HepG2 (cell line): Measurements from ENCODE around the gene C3orf18. TPM values are rescaled to one million over a fixed set of nuclear protein-coding genes. Genes with fewer than 3 reads are reported as not detected.

Experiments used
- ARNT ChIP-seq: fragments of 450-650 bp; IDR thresholded peaks from 2 replicates; pipeline ENCODE4 v1.6.1; 2017
- CCAR2 ChIP-seq: fragments of 200-400 bp; formaldehyde crosslinking; optimal IDR thresholded peaks from 2 replicates; pipeline ENCODE3; 2018; ENCODE audit warnings: low read depth, mild to moderate bottlenecking, low read length, moderate library complexity
- CREB1 ChIP-seq, 2 experiments: fragments of 450-650 bp in 1 of 2; IDR thresholded peaks; 2 replicates each; pipeline ENCODE4 v1.6.1; 2016 to 2017; ENCODE audit warnings: control low read depth in 1 of 2, mild to moderate bottlenecking in 1 of 2, missing compliant biosample characterization in 1 of 2, missing genetic modification characterization in 1 of 2
- EP300 ChIP-seq, 3 experiments: sonication (generic) in 1 of 3; formaldehyde crosslinking in 1 of 3; IDR thresholded peaks; 2 replicates each; pipeline versions ENCODE4 v1.5.1 to v1.6.1; 2011 to 2020; ENCODE audit warnings: low read depth in 2 of 3, low read length in 2 of 3, borderline replicate concordance in 1 of 3, improper control_type of control experiment in 1 of 3, mild to moderate bottlenecking in 1 of 3, missing genetic modification reagents in 1 of 3, moderate library complexity in 1 of 3
- MXI1 ChIP-seq: IDR thresholded peaks from 3 replicates; pipeline ENCODE4 v1.6.1; 2012; ENCODE audit warnings: low read depth, low read length, inconsistent platforms, borderline replicate concordance
- SALL1 ChIP-seq: sonication (generic); formaldehyde crosslinking; IDR thresholded peaks from 2 replicates; pipeline ENCODE4 v1.8.0; 2022; ENCODE audit warnings: mild to moderate bottlenecking, missing genetic modification reagents
- SAP130 ChIP-seq: IDR thresholded peaks from 2 replicates; pipeline ENCODE4 v1.6.1; 2016; ENCODE audit warnings: low read depth
- ZFP90 ChIP-seq: sonication (generic); formaldehyde crosslinking; IDR thresholded peaks from 2 replicates; pipeline ENCODE4 v1.8.0; 2022; ENCODE audit warnings: missing genetic modification reagents, mild to moderate bottlenecking, inconsistent platforms, borderline replicate concordance
- ZNF224 ChIP-seq: sonication (generic); formaldehyde crosslinking; IDR thresholded peaks from 2 replicates; pipeline ENCODE4 v1.5.0; 2020; ENCODE audit warnings: mild to moderate bottlenecking, missing genetic modification reagents
- ZNF234 ChIP-seq: sonication (generic); formaldehyde crosslinking; conservative IDR thresholded peaks from 2 replicates; pipeline ENCODE4 v1.5.1; 2020; ENCODE audit warnings: mild to moderate bottlenecking, missing genetic modification reagents
- ZNF746 ChIP-seq: sonication (generic); formaldehyde crosslinking; IDR thresholded peaks from 2 replicates; pipeline ENCODE4 v1.8.0; 2022; ENCODE audit warnings: mild to moderate bottlenecking, missing genetic modification reagents
- polyA plus RNA-seq, 8 experiments: library from polyadenylated mRNA; depleted of rRNA in 3 of 8; stranded (reverse) in 7 of 8; unstranded in 1 of 8; fragments of >200 nt; fragmentation: Illumina TruSeq in 4 of 8; extraction: Trizol in 4 of 8; gene quantifications; 2 replicates each; pipeline versions ENCODE4 v1.2.1 to v1.2.3, GENCODE V29; 2011 to 2016; ENCODE audit warnings: low read depth in 4 of 8, missing spikeins in 1 of 8, mixed read lengths in 1 of 8; ENCODE audit not compliant: insufficient read depth in 1 of 8
- total RNA-seq, 5 experiments: library from RNA; depleted of rRNA; stranded (reverse); fragments of >200 nt; fragmentation: Illumina TruSeq; extraction: Trizol; gene quantifications; 2 replicates each; pipeline ENCODE4 v1.2.3, GENCODE V29; 2016; ENCODE audit warnings: low read depth in 1 of 5
- TF ChIP-seq, protein P1 (sequence below): sonication (generic); formaldehyde crosslinking; IDR thresholded peaks from 2 replicates; pipeline ENCODE4 v1.5.0; 2020; ENCODE audit warnings: mild to moderate bottlenecking, low read depth, missing genetic modification reagents, borderline replicate concordance
- TF ChIP-seq, protein P2 (sequence below): sonication (generic); formaldehyde crosslinking; IDR thresholded peaks from 2 replicates; pipeline ENCODE4 v1.5.0; 2020; ENCODE audit warnings: missing genetic modification reagents, mild to moderate bottlenecking, borderline replicate concordance
- TF ChIP-seq, protein P3 (sequence below): sonication (generic); formaldehyde crosslinking; IDR thresholded peaks from 2 replicates; pipeline ENCODE4 v1.5.0; 2020; ENCODE audit warnings: missing genetic modification reagents
- TF ChIP-seq, protein P4 (sequence below): sonication (generic); formaldehyde crosslinking; IDR thresholded peaks from 2 replicates; pipeline ENCODE4 v1.5.1; 2020; ENCODE audit warnings: missing genetic modification reagents, mild to moderate bottlenecking, borderline replicate concordance
- TF ChIP-seq, protein P5 (sequence below): sonication (generic); formaldehyde crosslinking; IDR thresholded peaks from 2 replicates; pipeline ENCODE4 v1.4.0; 2020; ENCODE audit warnings: missing genetic modification reagents
- TF ChIP-seq, protein P6 (sequence below): sonication (generic); formaldehyde crosslinking; IDR thresholded peaks from 2 replicates; pipeline ENCODE4 v1.4.0; 2020; ENCODE audit warnings: missing genetic modification reagents

C3orf18 gene
- total and polyA plus RNA-seq, 2 of the 13 experiments (the other 11 are each of a cell fraction or from before 2014, with no cell fraction given), result 1.6 to 4.8 TPM

DNA sequence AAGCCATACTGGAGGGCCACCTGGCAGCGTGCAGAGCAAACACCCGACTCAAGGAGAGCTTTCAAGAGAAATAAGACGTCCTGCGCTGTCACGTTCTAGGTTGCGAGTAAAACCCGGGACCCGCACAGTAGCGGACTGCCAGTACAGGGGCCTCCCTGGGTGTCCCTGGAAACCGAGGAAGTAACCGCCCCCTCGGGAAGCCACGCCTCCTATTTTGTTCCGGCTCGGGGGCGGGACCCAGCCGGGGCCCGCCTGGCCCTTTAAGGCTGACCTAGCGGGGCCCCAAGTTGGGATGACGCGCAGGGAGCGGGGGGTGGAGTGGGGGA lies 49.2 kb upstream of the C3orf18 start (continued):
- TF ChIP-seq, protein P1, sequence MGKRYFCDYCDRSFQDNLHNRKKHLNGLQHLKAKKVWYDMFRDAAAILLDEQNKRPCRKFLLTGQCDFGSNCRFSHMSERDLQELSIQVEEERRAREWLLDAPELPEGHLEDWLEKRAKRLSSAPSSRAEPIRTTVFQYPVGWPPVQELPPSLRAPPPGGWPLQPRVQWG (CRISPR knock-in tag), result no peak
- TF ChIP-seq MXI1 (peak; percentile 26; the same call in 1 of the 3 replicates), EP300 (IDR thresholded peaks at IDR 0.05; ENCODE audit: low read depth in 2 of 2, low read length in 2 of 2) (0 out of 4 replicates have a peak, but pooled peaks of 1 of the 2 experiments have one; percentile 8), EP300 (CRISPR knock-in tag; IDR thresholded peaks at IDR 0.05; ENCODE audit: borderline replicate concordance) (no peak), CCAR2 (no peak), ZNF746 (0 out of 2 replicates have a peak, but pooled peaks have one; percentile 32), CREB1 (IDR thresholded peaks at IDR 0.05) (no peak), CREB1 (CRISPR knock-in tag; IDR thresholded peaks at IDR 0.05) (peak; percentile 77), ZFP90 (CRISPR knock-in tag) (no peak), SAP130 (CRISPR knock-in tag) (peak; percentile 47), ARNT (no peak), ZNF224 (CRISPR knock-in tag) (no peak), SALL1 (CRISPR knock-in tag) (0 out of 2 replicates have a peak, but pooled peaks have one; percentile 27), ZNF234 (CRISPR knock-in tag) (0 out of 2 replicates have a peak, but pooled peaks have one; percentile 3)
- TF ChIP-seq, protein P2, sequence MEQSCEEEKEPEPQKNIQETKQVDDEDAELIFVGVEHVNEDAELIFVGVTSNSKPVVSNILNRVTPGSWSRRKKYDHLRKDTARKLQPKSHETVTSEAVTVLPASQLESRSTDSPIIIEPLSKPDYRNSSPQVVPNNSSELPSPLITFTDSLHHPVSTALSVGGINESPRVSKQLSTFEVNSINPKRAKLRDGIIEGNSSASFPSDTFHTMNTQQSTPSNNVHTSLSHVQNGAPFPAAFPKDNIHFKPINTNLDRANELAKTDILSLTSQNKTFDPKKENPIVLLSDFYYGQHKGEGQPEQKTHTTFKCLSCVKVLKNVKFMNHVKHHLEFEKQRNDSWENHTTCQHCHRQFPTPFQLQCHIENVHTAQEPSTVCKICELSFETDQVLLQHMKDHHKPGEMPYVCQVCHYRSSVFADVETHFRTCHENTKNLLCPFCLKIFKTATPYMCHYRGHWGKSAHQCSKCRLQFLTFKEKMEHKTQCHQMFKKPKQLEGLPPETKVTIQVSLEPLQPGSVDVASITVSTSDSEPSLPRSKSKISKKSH (CRISPR knock-in tag), result no peak
- TF ChIP-seq, protein P3, sequence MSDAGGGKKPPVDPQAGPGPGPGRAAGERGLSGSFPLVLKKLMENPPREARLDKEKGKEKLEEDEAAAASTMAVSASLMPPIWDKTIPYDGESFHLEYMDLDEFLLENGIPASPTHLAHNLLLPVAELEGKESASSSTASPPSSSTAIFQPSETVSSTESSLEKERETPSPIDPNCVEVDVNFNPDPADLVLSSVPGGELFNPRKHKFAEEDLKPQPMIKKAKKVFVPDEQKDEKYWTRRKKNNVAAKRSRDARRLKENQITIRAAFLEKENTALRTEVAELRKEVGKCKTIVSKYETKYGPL (CRISPR knock-in tag), result no peak
- TF ChIP-seq, protein P4, sequence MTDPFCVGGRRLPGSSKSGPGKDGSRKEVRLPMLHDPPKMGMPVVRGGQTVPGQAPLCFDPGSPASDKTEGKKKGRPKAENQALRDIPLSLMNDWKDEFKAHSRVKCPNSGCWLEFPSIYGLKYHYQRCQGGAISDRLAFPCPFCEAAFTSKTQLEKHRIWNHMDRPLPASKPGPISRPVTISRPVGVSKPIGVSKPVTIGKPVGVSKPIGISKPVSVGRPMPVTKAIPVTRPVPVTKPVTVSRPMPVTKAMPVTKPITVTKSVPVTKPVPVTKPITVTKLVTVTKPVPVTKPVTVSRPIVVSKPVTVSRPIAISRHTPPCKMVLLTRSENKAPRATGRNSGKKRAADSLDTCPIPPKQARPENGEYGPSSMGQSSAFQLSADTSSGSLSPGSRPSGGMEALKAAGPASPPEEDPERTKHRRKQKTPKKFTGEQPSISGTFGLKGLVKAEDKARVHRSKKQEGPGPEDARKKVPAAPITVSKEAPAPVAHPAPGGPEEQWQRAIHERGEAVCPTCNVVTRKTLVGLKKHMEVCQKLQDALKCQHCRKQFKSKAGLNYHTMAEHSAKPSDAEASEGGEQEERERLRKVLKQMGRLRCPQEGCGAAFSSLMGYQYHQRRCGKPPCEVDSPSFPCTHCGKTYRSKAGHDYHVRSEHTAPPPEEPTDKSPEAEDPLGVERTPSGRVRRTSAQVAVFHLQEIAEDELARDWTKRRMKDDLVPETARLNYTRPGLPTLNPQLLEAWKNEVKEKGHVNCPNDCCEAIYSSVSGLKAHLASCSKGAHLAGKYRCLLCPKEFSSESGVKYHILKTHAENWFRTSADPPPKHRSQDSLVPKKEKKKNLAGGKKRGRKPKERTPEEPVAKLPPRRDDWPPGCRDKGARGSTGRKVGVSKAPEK (CRISPR knock-in tag), result 0 out of 2 replicates have a peak, but pooled peaks have one; percentile 11
- TF ChIP-seq, protein P5, sequence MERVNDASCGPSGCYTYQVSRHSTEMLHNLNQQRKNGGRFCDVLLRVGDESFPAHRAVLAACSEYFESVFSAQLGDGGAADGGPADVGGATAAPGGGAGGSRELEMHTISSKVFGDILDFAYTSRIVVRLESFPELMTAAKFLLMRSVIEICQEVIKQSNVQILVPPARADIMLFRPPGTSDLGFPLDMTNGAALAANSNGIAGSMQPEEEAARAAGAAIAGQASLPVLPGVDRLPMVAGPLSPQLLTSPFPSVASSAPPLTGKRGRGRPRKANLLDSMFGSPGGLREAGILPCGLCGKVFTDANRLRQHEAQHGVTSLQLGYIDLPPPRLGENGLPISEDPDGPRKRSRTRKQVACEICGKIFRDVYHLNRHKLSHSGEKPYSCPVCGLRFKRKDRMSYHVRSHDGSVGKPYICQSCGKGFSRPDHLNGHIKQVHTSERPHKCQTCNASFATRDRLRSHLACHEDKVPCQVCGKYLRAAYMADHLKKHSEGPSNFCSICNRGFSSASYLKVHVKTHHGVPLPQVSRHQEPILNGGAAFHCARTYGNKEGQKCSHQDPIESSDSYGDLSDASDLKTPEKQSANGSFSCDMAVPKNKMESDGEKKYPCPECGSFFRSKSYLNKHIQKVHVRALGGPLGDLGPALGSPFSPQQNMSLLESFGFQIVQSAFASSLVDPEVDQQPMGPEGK (CRISPR knock-in tag), result peak; percentile 27; the same call in 1 of the 2 replicates
- TF ChIP-seq, protein P6, sequence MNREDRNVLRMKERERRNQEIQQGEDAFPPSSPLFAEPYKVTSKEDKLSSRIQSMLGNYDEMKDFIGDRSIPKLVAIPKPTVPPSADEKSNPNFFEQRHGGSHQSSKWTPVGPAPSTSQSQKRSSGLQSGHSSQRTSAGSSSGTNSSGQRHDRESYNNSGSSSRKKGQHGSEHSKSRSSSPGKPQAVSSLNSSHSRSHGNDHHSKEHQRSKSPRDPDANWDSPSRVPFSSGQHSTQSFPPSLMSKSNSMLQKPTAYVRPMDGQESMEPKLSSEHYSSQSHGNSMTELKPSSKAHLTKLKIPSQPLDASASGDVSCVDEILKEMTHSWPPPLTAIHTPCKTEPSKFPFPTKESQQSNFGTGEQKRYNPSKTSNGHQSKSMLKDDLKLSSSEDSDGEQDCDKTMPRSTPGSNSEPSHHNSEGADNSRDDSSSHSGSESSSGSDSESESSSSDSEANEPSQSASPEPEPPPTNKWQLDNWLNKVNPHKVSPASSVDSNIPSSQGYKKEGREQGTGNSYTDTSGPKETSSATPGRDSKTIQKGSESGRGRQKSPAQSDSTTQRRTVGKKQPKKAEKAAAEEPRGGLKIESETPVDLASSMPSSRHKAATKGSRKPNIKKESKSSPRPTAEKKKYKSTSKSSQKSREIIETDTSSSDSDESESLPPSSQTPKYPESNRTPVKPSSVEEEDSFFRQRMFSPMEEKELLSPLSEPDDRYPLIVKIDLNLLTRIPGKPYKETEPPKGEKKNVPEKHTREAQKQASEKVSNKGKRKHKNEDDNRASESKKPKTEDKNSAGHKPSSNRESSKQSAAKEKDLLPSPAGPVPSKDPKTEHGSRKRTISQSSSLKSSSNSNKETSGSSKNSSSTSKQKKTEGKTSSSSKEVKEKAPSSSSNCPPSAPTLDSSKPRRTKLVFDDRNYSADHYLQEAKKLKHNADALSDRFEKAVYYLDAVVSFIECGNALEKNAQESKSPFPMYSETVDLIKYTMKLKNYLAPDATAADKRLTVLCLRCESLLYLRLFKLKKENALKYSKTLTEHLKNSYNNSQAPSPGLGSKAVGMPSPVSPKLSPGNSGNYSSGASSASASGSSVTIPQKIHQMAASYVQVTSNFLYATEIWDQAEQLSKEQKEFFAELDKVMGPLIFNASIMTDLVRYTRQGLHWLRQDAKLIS (CRISPR knock-in tag), result no peak
